ENCODE results near the gene AMD1.

- TF ChIP-seq POLR2A (IDR thresholded peaks at IDR 0.05) (no peak), CTCF (IDR thresholded peaks at IDR 0.05) (no peak)
These were observed 16.6 kb upstream of the AMD1 start for GRCh38 chr6:110858016-110858415.

Data from right lobe of liver (tissue), 4 donors.